GM12875 (cell line): Measurements from ENCODE around the gene HS6ST3.

Source experiments
- H3K4me3 ChIP-seq: one replicate; pipeline ENCODE4 v1.5.1; 2011; ENCODE audit warnings: low read depth, low read length, control low read depth
- TF ChIP-seq, protein P1 (sequence below): IDR thresholded peaks from 2 replicates; pipeline ENCODE4 v1.5.1; 2011; ENCODE audit warnings: low read depth, mild to moderate bottlenecking, control low read depth, inconsistent platforms, low read length, moderate library complexity, borderline replicate concordance; ENCODE audit not compliant: insufficient read depth

HS6ST3 gene

DNA sequence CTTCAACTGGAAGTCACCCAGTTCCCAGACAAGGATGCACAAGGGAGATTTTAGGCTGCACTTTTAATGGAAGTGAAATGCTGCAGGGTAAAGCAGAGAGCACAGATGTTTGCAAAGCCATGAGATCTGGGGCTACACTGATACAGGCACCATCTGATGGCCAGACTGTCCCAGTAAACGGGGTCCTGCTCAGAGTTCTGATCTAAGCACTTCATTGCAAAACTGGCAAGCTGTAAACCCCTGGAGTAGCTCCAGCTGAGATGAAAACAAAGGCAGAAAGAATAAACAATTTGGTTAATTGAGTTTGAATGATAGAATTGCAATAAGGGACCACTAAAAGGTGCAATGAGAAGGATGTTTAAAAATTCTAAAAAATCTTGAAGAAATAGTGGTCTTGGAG lies 707.2 kb downstream of the HS6ST3 start:
- H3K4me3 ChIP-seq: no peak overlapping the region
- TF ChIP-seq, protein P1, sequence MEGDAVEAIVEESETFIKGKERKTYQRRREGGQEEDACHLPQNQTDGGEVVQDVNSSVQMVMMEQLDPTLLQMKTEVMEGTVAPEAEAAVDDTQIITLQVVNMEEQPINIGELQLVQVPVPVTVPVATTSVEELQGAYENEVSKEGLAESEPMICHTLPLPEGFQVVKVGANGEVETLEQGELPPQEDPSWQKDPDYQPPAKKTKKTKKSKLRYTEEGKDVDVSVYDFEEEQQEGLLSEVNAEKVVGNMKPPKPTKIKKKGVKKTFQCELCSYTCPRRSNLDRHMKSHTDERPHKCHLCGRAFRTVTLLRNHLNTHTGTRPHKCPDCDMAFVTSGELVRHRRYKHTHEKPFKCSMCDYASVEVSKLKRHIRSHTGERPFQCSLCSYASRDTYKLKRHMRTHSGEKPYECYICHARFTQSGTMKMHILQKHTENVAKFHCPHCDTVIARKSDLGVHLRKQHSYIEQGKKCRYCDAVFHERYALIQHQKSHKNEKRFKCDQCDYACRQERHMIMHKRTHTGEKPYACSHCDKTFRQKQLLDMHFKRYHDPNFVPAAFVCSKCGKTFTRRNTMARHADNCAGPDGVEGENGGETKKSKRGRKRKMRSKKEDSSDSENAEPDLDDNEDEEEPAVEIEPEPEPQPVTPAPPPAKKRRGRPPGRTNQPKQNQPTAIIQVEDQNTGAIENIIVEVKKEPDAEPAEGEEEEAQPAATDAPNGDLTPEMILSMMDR: no peak

DNA sequence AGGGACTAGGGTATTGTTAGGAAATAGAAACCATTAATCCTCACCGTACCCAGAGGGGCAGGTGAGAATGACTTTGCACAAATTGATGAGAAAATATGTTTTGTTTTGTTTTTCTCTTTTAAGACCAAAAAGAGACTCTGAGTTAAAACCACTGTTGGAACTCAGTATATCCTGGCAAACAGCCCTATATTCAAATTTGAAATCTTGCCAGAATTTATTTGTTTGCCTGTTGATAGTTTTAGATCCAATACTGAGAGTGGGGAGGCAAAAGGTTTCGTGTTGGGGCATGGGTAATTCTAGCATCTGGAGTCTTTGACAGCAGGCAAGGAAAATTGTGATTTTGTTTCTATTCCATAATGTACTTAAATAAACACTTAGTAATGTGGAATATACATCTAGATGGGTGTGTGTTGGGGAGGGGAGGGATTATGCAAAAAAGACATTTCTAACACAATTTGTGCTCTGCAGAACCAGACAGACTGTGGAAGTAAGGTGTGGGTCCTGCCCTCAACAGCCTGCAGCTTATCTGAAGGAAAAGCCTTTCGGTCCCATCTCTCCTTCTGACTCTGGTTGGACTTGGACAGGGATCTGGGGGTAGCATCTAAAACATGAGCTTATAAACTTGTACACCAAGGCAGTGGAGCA lies 713.7 kb downstream of the HS6ST3 start:
- TF ChIP-seq, protein P1: no peak

DNA sequence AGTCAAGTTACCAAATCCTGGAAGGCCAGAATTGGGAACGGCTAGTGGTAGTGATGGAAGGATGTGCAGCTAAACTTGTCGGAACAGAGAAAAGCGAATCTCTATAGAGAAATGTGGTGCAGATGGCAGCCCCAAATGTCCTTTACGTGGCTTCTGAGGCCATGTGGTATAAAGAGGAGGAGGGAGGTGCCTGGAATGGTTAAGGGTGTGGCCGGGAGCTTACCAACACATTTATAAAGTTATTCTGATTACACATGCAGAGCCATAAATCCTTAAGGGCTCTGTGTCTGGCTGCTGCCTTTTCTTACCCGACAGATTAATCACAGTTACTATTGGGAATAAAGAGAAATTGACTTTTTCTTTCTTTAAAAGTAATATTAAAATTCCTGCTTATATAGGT lies 714.3 kb downstream of the HS6ST3 start:
- TF ChIP-seq, protein P1: no peak
- no peak overlapping the region for H3K4me3 ChIP-seq

More for the DNA sequence above, 713.7 kb downstream of the HS6ST3 start:
- H3K4me3 ChIP-seq: no peak overlapping the region

DNA sequence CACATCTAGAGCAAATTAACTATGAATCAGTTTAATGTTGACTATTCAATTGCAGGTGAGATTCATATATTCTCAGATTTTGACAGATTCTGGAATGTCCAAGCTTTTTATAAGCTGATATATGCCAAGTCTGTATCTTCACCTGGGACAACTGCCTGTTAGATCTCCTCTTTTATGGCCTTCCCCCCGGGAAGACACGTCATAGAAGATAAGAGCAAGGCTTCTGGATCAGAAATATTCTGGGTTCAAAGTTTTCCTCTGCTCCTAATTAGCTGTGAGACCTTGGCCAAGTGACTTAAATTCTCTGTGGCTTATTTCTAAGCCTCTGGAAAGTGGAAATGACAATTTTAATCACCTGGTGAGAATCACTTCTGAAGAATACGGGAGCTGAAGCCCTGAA lies 716.8 kb downstream of the HS6ST3 start:
- TF ChIP-seq, protein P1: no peak
- no peak overlapping the region for H3K4me3 ChIP-seq

DNA sequence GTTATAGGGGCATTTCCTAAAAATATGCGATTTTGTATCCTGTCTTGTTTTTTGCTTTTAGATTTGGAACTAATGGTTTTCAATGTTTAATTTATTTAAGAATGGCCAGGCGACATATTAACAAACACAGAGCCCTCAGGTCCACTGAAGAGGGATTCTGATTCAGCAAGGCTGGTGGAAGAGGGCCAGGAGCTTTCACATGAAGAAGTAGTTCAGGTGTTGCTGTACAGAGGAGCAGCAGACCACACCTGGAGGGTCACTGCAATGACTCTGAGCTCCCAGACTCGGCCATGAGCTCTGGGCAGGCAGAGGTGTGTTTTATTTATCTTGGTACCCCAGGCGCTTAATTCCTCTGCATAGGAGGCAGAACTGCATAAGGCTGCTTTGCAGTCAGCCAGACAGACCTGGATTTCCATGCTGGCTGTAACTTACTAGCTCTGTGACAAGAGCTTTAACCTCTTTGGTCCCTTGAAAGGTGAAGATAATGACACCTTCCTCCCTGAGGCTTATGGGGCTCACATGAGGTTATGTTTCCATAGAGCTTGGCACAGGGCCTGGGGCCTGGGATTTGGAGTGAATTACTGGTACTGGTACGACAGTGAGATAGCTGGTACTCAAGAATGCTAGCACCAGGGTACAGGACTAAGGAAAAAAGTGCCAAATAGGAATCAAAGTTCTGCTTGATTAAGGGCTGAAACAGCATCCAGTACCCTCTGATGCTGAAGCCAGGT lies 719.6 kb downstream of the HS6ST3 start:
- TF ChIP-seq, protein P1: no peak
- no peak overlapping the region for H3K4me3 ChIP-seq

DNA sequence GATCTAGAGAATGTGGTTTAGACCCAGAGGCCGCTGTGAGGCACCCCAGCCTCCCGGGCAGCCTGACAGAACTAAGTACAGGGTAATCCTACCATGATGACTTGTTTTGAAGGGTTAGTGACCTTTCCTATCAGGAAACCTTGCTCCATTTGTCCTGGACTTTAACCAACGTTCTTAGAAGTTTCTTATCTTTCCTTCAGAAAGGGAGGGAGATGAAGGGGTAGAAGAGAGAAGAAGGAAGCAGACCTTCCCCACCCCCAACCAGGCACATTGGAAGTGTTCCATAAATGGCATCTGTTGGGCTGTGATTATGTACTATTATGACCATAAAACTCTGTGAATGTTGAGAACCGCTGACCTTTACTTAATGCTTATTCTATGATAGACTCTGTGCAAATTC lies 720.2 kb downstream of the HS6ST3 start:
- no peak overlapping the region for H3K4me3 ChIP-seq
- TF ChIP-seq, protein P1: no peak

DNA sequence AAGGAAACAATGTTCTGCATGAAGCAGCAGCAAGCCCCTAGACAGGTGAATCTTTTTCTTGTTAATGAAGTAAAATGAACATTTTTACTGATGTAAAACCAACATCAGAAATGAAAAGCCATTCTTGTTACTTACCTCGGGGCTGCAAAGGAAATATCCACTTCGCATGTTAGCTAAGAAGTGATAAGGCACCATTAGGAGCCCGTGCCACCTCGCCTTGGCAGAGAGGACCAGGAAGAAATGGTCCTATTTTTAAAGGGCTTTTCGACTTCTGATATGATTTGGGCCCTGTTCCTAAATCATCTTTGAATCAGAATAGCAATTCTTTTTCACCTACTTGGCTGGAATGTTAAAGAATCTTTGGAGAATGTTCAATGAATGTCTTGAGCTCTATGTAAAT lies 721.1 kb downstream of the HS6ST3 start:
- TF ChIP-seq, protein P1: no peak
- no peak overlapping the region for H3K4me3 ChIP-seq
